GM12873 (cell line): Measurements from ENCODE around the gene NPHP4.

ENCODE experiments used
- TF ChIP-seq, protein P1 (sequence below): IDR thresholded peaks from 2 replicates; pipeline ENCODE4 v1.5.1; 2012; ENCODE audit warnings: low read depth, mild to moderate bottlenecking, moderate library complexity, low read length, control low read depth; ENCODE audit not compliant: insufficient read depth; ENCODE audit errors: missing control alignments

The NPHP4 gene

DNA sequence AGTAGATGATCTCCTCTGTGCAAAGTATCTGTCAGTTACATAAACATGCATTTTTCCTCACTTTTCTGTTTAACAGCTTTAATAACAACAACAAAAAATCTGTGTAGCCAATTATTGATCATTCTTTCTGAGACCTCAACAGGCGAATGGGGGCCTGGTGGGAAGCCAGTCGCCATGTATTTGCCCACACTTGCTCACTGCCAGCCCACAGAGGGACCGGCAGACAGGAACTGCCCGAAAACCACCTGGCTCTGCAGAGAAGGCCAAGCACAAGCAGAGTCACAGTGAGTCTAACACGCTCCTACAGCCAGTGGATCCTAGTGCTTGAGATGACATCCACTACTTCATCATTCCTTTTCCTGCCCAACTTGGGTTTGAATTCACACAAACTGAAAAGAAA is 56.1 kb downstream of the NPHP4 start:
- TF ChIP-seq, protein P1, sequence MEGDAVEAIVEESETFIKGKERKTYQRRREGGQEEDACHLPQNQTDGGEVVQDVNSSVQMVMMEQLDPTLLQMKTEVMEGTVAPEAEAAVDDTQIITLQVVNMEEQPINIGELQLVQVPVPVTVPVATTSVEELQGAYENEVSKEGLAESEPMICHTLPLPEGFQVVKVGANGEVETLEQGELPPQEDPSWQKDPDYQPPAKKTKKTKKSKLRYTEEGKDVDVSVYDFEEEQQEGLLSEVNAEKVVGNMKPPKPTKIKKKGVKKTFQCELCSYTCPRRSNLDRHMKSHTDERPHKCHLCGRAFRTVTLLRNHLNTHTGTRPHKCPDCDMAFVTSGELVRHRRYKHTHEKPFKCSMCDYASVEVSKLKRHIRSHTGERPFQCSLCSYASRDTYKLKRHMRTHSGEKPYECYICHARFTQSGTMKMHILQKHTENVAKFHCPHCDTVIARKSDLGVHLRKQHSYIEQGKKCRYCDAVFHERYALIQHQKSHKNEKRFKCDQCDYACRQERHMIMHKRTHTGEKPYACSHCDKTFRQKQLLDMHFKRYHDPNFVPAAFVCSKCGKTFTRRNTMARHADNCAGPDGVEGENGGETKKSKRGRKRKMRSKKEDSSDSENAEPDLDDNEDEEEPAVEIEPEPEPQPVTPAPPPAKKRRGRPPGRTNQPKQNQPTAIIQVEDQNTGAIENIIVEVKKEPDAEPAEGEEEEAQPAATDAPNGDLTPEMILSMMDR = no peak

DNA sequence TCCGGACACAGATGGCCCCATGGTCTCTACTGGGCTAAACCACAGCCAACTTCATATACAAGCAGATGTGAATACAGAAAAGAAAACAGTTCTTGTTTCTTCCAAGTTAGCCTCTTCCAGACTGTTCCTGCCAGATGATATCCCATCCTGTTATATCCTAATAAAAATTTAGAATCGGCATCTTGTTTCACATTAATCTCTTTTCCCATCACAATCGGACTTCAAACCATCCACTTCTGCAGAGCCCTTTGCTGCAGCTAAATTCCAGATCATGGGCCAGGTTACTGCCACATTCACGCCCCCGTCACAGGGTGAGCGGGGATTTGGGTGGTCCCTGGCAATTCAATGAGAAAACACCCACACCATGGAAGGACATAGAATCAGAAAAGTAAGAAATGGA is 57.2 kb downstream of the NPHP4 start:
- TF ChIP-seq, protein P1 = no peak

DNA sequence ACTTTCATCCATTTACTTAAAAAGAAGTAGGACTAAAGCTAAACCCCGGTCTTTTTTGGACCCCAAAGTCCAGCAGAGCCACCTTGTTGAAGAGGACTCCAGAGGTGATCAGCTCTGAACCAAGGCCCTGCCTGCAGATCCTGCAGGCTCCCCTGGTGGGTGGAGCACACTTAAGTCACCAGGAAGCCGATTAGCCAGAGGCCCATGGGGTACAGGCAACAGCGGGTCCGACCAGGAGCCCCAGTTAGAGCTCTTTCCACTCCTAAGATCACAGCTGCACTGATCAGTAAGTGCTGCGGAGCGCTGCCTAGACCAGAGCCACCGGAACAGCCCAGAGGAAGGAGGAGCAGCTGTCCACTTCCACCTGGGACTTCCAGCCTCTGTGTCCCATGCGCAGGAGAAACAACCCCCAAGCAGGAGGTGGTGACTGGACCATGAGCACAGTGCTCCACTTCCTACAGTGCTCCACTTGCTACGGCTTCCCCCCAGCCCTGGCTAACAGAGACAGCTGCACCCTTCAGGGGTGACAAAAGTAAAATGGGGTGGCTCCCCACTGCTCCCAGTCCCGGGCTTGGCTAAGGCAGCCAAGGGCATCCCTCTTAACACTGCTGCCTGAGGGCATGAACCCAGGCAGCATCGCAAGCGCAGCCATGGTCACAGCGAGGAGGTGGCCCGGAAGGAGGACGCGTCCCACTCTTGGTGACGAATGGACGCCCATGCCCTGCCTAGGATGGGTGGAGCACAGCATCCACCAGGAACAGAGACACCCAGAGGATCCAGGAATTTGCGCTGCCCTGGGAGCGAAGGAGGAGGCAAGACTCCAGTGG is 58.0 kb downstream of the NPHP4 start:
- TF ChIP-seq, protein P1 = no peak

DNA sequence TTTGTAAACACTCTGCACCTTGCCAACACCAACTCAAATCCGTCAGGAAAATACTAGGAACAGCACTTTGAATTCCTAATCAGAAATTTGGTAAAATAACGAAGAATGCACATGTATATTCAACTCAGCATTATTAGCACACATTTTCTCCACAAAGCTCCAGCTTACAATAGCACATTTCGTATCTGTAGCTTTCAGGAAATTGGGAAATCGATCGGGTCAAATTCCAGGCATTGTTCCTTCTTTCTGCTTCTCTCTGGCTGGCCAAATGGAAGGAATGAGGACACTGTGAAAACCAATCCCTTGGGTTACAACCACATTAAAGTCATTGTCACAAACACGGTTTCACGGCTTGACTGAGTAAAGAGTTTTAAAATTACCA is 58.6 kb downstream of the NPHP4 start:
- TF ChIP-seq, protein P1 = no peak

DNA sequence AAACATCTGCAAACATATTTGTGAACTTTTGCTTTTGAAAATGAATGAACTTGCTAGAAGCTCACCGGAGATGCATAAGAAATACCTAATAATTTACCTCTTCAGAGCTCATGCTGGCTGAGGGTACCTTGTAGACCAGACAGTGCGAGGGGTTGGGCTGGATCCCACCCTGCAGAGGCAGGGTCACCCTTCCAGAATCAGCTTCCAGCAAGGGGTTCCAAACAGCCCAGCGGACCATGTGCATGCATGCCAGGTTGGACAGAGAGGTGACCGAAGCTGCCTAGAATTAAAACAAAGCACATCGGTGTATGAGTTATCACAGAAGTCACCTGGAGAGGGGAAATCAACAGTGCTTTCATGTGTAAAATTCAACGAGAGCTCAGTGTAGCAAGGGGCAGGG is 59.2 kb downstream of the NPHP4 start:
- TF ChIP-seq, protein P1 = no peak

DNA sequence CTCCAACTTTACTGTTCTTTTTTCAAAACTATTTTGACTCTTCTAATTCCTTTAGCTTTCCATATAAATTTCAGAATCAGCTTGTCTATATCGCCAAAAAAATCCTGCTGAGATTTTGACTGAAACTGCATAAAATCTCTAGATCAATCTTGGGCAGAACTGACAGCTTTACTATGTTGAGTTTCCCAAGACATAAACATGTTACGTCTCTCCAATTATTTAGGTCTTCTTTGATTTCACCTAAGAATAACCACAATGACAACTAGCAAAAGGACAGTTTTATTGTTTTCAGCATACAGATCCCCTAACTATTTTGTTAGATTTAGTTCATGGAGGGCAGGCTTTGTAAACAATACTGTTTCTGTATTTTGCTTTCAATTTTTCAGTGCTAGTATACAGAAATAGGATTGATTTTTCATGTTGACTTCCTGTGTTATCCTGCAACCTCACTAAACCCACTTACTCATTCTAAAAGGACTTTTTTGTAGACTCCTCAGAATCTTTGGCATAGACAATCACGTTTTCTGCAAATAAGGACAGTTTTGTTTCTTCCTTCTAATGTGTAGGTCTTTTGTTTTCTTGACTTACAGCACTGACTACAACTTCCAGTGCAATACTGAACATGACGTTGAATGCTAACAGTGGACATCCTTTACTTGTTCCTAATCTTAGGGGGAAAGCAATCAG is 63.4 kb downstream of the NPHP4 start:
- TF ChIP-seq, protein P1 = no peak

DNA sequence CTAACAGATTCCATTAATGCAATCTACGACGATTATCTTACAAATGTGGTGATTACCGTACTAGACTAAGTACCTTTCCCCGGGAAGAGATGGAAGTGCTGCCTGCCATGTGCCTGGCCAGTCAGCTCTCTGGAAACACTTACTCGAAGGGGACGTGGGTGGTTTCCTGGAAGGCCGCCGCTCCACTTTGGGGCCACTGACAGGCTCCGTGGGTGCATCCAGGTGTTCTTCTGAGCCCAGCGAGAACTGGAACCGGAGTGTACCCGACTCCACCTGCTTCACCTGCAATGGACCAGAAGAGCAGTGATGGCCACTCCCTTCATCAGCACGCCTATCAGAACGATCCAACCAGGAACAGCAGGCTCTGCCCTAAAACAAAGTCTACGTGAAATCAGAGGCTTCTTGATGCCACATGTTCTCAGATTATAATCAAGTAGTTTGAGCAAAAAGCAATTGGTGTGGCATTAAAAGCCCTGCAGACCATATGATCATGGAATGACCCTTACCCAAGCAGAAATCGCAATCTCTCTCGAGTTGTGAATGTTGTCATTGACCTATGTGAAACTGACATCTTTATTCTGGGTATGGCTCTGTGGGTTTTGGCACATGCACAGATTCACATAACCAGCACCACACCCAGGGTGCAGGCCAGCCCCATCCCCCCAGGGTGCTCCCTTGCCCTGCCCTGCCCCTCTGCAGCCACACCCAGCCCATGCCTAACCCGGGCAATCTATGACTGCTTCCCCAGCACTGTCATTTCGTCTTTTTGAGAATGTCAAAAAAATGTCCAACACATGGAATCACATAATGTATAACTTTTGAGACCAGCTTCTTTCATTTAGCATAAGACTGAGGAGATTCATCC is 64.5 kb downstream of the NPHP4 start:
- TF ChIP-seq, protein P1 = no peak
